Body of pancreas (tissue), 4 donors: ENCODE measurements around the gene MC2R.

Source experiments
- CTCF ChIP-seq, 7 experiments: fragments of 450-650 bp in 4 of 7; fragments of 200-600 bp in 3 of 7; sonication (generic) in 3 of 7; IDR thresholded peaks; one replicate each; pipeline ENCODE4 v1.5.1; 2016 to 2019; ENCODE audit warnings: antibody characterized with exemption in 7 of 7
- POLR2A ChIP-seq, 3 donors: fragments of 450-650 bp; IDR thresholded peaks; one replicate each; pipeline ENCODE4 v1.6.1; 2016; ENCODE audit warnings: antibody characterized with exemption in 3 of 3, mild to moderate bottlenecking in 2 of 3

- TF ChIP-seq CTCF (IDR thresholded peaks at IDR 0.05) (no peak), POLR2A (IDR thresholded peaks at IDR 0.05) (no peak)
These were observed 42.4 kb downstream of the MC2R start for GRCh38 chr18:13872932-13873331.
